Smooth muscle cell (in vitro differentiated cells): ENCODE data around the gene MYB. TPM values are rescaled to one million over a fixed set of nuclear protein-coding genes. Genes with fewer than 3 reads are reported as not detected.

Experiments used
- DNase-seq: peaks from one replicate; lab custom pipeline; 2025; ENCODE audit not compliant: unreplicated experiment; lab: John Stamatoyannopoulos, UW
- H2AFZ ChIP-seq: fragments of 200-600 bp; sonication (generic); 2 replicates; pipeline ENCODE4 v1.6.0; 2016; ENCODE audit warnings: antibody characterized with exemption, low read depth, mild to moderate bottlenecking
- H3F3A ChIP-seq: fragments of 200-600 bp; sonication (generic); 2 replicates; pipeline ENCODE4 v1.6.0; 2017; ENCODE audit warnings: antibody characterized with exemption, low read depth
- H3K27ac ChIP-seq: fragments of 200-600 bp; sonication (generic); 2 replicates; pipeline ENCODE4 v1.5.1; 2016; ENCODE audit warnings: low read depth, mild to moderate bottlenecking
- H3K27me3 ChIP-seq: fragments of 200-600 bp; sonication (generic); 2 replicates; pipeline ENCODE4 v1.6.1; 2016; ENCODE audit warnings: low read depth, mild to moderate bottlenecking
- H3K36me3 ChIP-seq: fragments of 200-600 bp; sonication (generic); 2 replicates; pipeline ENCODE4 v1.5.1; 2016; ENCODE audit warnings: low read depth
- H3K4me1 ChIP-seq: fragments of 200-600 bp; sonication (generic); 2 replicates; pipeline ENCODE4 v1.5.1; 2016; ENCODE audit warnings: low read depth
- H3K4me2 ChIP-seq: fragments of 200-600 bp; sonication (generic); 2 replicates; pipeline ENCODE4 v1.6.0; 2016; ENCODE audit warnings: mild to moderate bottlenecking
- H3K4me3 ChIP-seq: fragments of 200-600 bp; sonication (generic); 2 replicates; pipeline ENCODE4 v1.5.1; 2016; ENCODE audit warnings: mild to moderate bottlenecking
- H3K79me2 ChIP-seq: fragments of 200-600 bp; sonication (generic); 2 replicates; pipeline ENCODE4 v1.6.0; 2016; ENCODE audit warnings: low read depth, mild to moderate bottlenecking
- H3K9ac ChIP-seq: fragments of 200-600 bp; sonication (generic); 2 replicates; pipeline ENCODE4 v1.6.0; 2016; ENCODE audit warnings: low read depth
- H3K9me3 ChIP-seq: fragments of 200-600 bp; sonication (generic); replicated peaks from 2 replicates; pipeline ENCODE4 v1.5.1; 2016; ENCODE audit warnings: low read depth
- H4K20me1 ChIP-seq: fragments of 200-600 bp; sonication (generic); 2 replicates; pipeline ENCODE4 v1.6.0; 2016; ENCODE audit warnings: low read depth
- CTCF ChIP-seq: fragments of 200-600 bp; sonication (generic); IDR thresholded peaks from 2 replicates; pipeline ENCODE4 v1.5.1; 2017; ENCODE audit warnings: borderline replicate concordance, mild to moderate bottlenecking, antibody characterized with exemption; ENCODE audit not compliant: insufficient read depth, poor library complexity, severe bottlenecking
- WGBS: methylation state at CpG from one replicate; pipeline ENCODE4 v1.1.7; 2016; ENCODE audit warnings: low lambda C conversion rate; 5-methylcytosine and 5-hydroxymethylcytosine counted together
- polyA plus RNA-seq: library from polyadenylated mRNA; unstranded; fragments of >200 nt; fragmentation: Nextera tagmentation; extraction: Ambion mirVana; gene quantifications from 2 replicates; pipeline ENCODE4 v1.2.1, GENCODE V29; 2016
- total RNA-seq: library from RNA; depleted of rRNA; stranded (reverse); fragments of >200 nt; gene quantifications from 2 replicates; pipeline ENCODE4 v1.2.3, GENCODE V29; 2014

The MYB gene
- total and polyA plus RNA-seq, 2 experiments from 2014 or later, result 0.25 to 1.2 TPM

DNA sequence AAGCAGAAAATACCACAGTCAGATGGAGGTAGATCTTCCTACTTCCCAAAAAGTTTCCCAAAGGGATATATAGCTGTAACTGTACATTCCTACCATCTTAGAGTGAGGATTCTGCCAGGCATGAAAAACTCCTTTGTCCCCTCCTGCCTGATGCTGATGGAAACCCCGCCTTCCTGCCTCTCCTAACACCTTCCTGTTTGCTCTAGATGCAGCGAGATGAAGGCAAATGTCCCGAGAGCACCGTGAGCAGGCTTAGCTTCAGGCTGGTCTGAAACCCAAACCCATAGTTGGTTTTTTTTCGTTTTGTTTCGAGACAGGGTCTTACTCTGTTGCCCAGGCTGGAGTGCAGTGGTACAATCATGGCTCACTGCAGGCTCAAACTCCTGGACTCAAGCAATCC, 55.6 kb downstream of the MYB start:
- no peak overlapping the region for H3K9ac ChIP-seq
- no peaks in the 10 kb centered on the region for H4K20me1 ChIP-seq
- no peak overlapping the region for H3K4me2 ChIP-seq
- DNase-seq, result no peak
- no peaks in the 10 kb centered on the region for H3F3A ChIP-seq
- H3K27me3 ChIP-seq, result peaks cover 3% of the 10 kb centered on the region
- no peak overlapping the region for H3K27ac ChIP-seq
- no peak overlapping the region for H2AFZ ChIP-seq
- no peak overlapping the region for H3K4me3 ChIP-seq
- H3K79me2 ChIP-seq, result no peaks in the 10 kb centered on the region
- WGBS, result 86% methylated on average over 6 of the region's 6 CpGs
- H3K9me3 ChIP-seq, result no peaks in the 10 kb centered on the region
- no peaks in the 10 kb centered on the region for H3K36me3 ChIP-seq
- H3K4me1 ChIP-seq, result no peaks in the 10 kb centered on the region
- no peak for TF ChIP-seq CTCF

DNA sequence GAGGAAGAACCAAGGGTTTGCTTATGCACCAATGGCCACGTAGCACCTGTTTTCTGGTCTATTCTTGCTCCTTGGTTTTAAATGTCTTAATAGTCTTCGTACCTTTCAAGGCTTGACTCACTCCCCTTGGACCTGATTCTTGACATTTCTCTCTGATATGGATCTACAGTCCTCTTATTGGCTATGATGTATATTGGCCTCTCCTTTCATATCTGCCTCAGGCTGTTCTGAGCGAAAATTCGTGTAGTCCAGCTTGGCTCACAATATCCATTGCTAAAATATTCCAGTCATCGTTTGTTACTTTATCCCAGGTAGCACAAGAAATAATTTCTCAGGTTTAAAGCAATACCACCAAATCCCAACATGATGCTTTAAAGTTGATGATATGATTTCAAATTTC, 59.6 kb downstream of the MYB start:
- no peaks in the 10 kb centered on the region for H3K36me3 ChIP-seq
- no peak overlapping the region for H3K4me3 ChIP-seq
- H3F3A ChIP-seq, result no peaks in the 10 kb centered on the region
- no peak overlapping the region for H3K4me2 ChIP-seq
- 86% methylated on average over 5 of the region's 5 CpGs for WGBS
- DNase-seq, result no peak
- no peaks in the 10 kb centered on the region for H4K20me1 ChIP-seq
- H3K9ac ChIP-seq, result no peak overlapping the region
- H3K79me2 ChIP-seq, result no peaks in the 10 kb centered on the region
- H3K4me1 ChIP-seq, result no peaks in the 10 kb centered on the region
- peaks cover 3% of the 10 kb centered on the region for H3K27me3 ChIP-seq
- H3K9me3 ChIP-seq, result no peaks in the 10 kb centered on the region
- H2AFZ ChIP-seq, result no peak overlapping the region
- no peak overlapping the region for H3K27ac ChIP-seq
- no peak for TF ChIP-seq CTCF

GRCh38 chr6:135243871-135244796, 63.0 kb downstream of the MYB start:
- 84% methylated on average over 7 of the region's 7 CpGs for WGBS
- Histone ChIP-seq H3K4me1 (peaks cover under 1% of the 10 kb centered on the region), H3K9me3 (no peaks in the 10 kb centered on the region), H2AFZ (no peak overlapping the region), H3K4me2 (no peak overlapping the region), H3K4me3 (no peak overlapping the region), H4K20me1 (no peaks in the 10 kb centered on the region), H3K27ac (no peak overlapping the region), H3K27me3 (peaks cover 3% of the 10 kb centered on the region), H3F3A (no peaks in the 10 kb centered on the region), H3K9ac (no peak overlapping the region), H3K79me2 (no peaks in the 10 kb centered on the region), H3K36me3 (no peaks in the 10 kb centered on the region)
- no peak for DNase-seq
- TF ChIP-seq CTCF, result no peak
